Activated CD8-positive, alpha-beta T cell treated with anti-CD3 and anti-CD28 coated beads for 36 hours (primary cell): ENCODE measurements around the gene GTF2F2. TPM values are rescaled to one million over a fixed set of nuclear protein-coding genes. Genes with fewer than 3 reads are reported as not detected.

ENCODE experiments used
- ATAC-seq: fragments of 200-7000 bp; cut with Tn5 transposase; one replicate; pipeline ENCODE4 v1.10.0; 2021; ENCODE audit warnings: mild to moderate bottlenecking, moderate library complexity
- CTCF ChIA-PET: fragments of 350-600 bp; sonication (Branson Sonifier 250); formaldehyde crosslinking; loops from one replicate; lab custom pipeline; 2021; ENCODE audit warnings: antibody characterized with exemption; lab: Charles Lee
- POLR2A ChIA-PET: fragments of 350-600 bp; sonication (Branson Sonifier 250); formaldehyde crosslinking; loops from one replicate; lab custom pipeline; 2021; ENCODE audit warnings: antibody characterized with exemption; lab: Charles Lee
- DNase-seq: peaks from one replicate; pipeline ENCODE4 v3.0.0-alpha.2; 2020
- H3K27ac Mint-ChIP-seq: one replicate; pipeline ENCODE4 v1.8.0; 2021; ENCODE audit warnings: mild to moderate bottlenecking, mixed read lengths
- H3K27me3 Mint-ChIP-seq: one replicate; pipeline ENCODE4 v1.8.0; 2021; ENCODE audit warnings: mixed read lengths
- H3K36me3 Mint-ChIP-seq: one replicate; pipeline ENCODE4 v1.8.0; 2021; ENCODE audit warnings: low read depth, mixed read lengths
- H3K4me1 Mint-ChIP-seq: one replicate; pipeline ENCODE4 v1.8.0; 2021; ENCODE audit warnings: low read depth, mixed read lengths
- H3K4me3 Mint-ChIP-seq: one replicate; pipeline ENCODE4 v1.8.0; 2021; ENCODE audit warnings: mild to moderate bottlenecking, moderate library complexity, mixed read lengths
- H3K9me3 Mint-ChIP-seq: one replicate; pipeline ENCODE4 v1.8.0; 2021; ENCODE audit warnings: mixed read lengths
- CTCF ChIP-seq: fragments of 200-600 bp; IDR thresholded peaks from one replicate; pipeline ENCODE4 v1.8.0; 2022; ENCODE audit warnings: antibody characterized with exemption, mild to moderate bottlenecking
- intact Hi-C: fragments of 100-400 bp; cut with micrococcal nuclease; formaldehyde crosslinking; loops from one replicate; pipeline ENCODE4 v1.10.0; 2022
- total RNA-seq, 2 experiments: library from RNA; stranded (reverse); gene quantifications; one replicate each; pipeline ENCODE4 v1.2.3, GENCODE V29; 2021

Gene GTF2F2
- total RNA-seq, 2 experiments from 2014 or later, result 25.8 to 28.9 TPM

GRCh38 chr13:45141369-45141768, 21.1 kb downstream of the GTF2F2 start:
- POLR2A ChIA-PET, result no interaction called here
- no peak for ATAC-seq
- intact Hi-C loops, result no loop called here
- Mint-ChIP-seq H3K4me3 (no peak overlapping the region), H3K27me3 (no peaks in the 10 kb centered on the region), H3K36me3 (peaks cover 30% of the 10 kb centered on the region), H3K9me3 (no peaks in the 10 kb centered on the region), H3K27ac (no peak overlapping the region), H3K4me1 (peaks cover 7% of the 10 kb centered on the region)
- no peak for TF ChIP-seq CTCF
- no peak for DNase-seq
- CTCF ChIA-PET, result no interaction called here

GRCh38 chr13:45142440-45143345, 22.4 kb downstream of the GTF2F2 start:
- Mint-ChIP-seq H3K27me3 (no peaks in the 10 kb centered on the region), H3K4me1 (peaks cover 18% of the 10 kb centered on the region), H3K36me3 (peaks cover 29% of the 10 kb centered on the region), H3K4me3 (no peak overlapping the region), H3K9me3 (no peaks in the 10 kb centered on the region), H3K27ac (no peak overlapping the region)
- no peak for TF ChIP-seq CTCF
- ChIA-PET POLR2A (interaction anchor here (0.6 kb wide), 1 partner anchor 10 kb away, joined by 5 read pairs; no protein-coding TSS in a partner anchor), CTCF (interaction anchor here (0.9 kb wide), 1 partner anchor 96 kb away, joined by 3 read pairs; no protein-coding TSS in a partner anchor)
- no peak for ATAC-seq
- DNase-seq, result no peak
- intact Hi-C loops, result no loop called here

- DNase-seq (no peak), ATAC-seq (no peak)
- ChIA-PET POLR2A (interaction anchor here (0.6 kb wide), 1 partner anchor 9 kb away, joined by 5 read pairs; no protein-coding TSS in a partner anchor), CTCF (interaction anchor here (0.9 kb wide), 1 partner anchor 96 kb away, joined by 3 read pairs; no protein-coding TSS in a partner anchor)
- Mint-ChIP-seq H3K27me3 (no peaks in the 10 kb centered on the region), H3K4me3 (no peak overlapping the region), H3K36me3 (peaks cover 23% of the 10 kb centered on the region), H3K27ac (no peak overlapping the region), H3K9me3 (no peaks in the 10 kb centered on the region), H3K4me1 (peaks cover 20% of the 10 kb centered on the region)
- intact Hi-C loops, result no loop called here
- no peak for TF ChIP-seq CTCF
Observed at GRCh38 chr13:45143346-45143751, 23.0 kb downstream of the GTF2F2 start.

GRCh38 chr13:45149964-45150363, 29.7 kb downstream of the GTF2F2 start:
- POLR2A ChIA-PET, result no interaction called here
- intact Hi-C loops, result no loop called here
- CTCF ChIA-PET, result interaction anchor here (0.9 kb wide), 1 partner anchor 12 kb away, joined by 3 read pairs; no protein-coding TSS in a partner anchor
- no peak overlapping the region for H3K27ac Mint-ChIP-seq
- no peaks in the 10 kb centered on the region for H3K9me3 Mint-ChIP-seq
- H3K36me3 Mint-ChIP-seq, result peaks cover 21% of the 10 kb centered on the region
- DNase-seq (no peak), ATAC-seq (no peak)
- peaks cover 15% of the 10 kb centered on the region for H3K4me1 Mint-ChIP-seq
- no peak overlapping the region for H3K4me3 Mint-ChIP-seq
- no peak for TF ChIP-seq CTCF
- no peaks in the 10 kb centered on the region for H3K27me3 Mint-ChIP-seq
